H1 (cell line): ENCODE data around the gene SPHKAP.

ENCODE experiments used
- CBX5 ChIP-seq: fragments of 300-800, 300-1000 bp; sonication (generic); IDR thresholded peaks from 2 replicates; pipeline ENCODE4 v1.7.1; 2016; ENCODE audit warnings: antibody characterized with exemption, low read length, low read depth
- EP300 ChIP-seq, 2 experiments: IDR thresholded peaks; 1 replicate in 1 of 2; 2 replicates in 1 of 2; pipeline ENCODE4 v1.6.1; 2011 to 2012; ENCODE audit warnings: low read depth in 2 of 2, low read length in 2 of 2, mild to moderate bottlenecking in 2 of 2, borderline replicate concordance in 1 of 2, inconsistent platforms in 1 of 2, moderate library complexity in 1 of 2
- EZH2 ChIP-seq: fragments of 200-600 bp; sonication (generic); IDR thresholded peaks from 2 replicates; pipeline ENCODE4 v1.7.1; 2012; ENCODE audit warnings: low read depth, mild to moderate bottlenecking, moderate library complexity, low read length, inconsistent platforms; ENCODE audit not compliant: severe bottlenecking
- GTF2F1 ChIP-seq: IDR thresholded peaks from 2 replicates; pipeline ENCODE4 v1.6.1; 2012; ENCODE audit warnings: low read depth, low read length, improper control_type of control experiment, borderline replicate concordance
- JUN ChIP-seq: IDR thresholded peaks from 2 replicates; pipeline ENCODE4 v1.6.1; 2011; ENCODE audit warnings: low read depth, mild to moderate bottlenecking, improper control_type of control experiment, low read length
- KDM1A ChIP-seq: fragments of 200-600, 300-600 bp; sonication (generic); IDR thresholded peaks from 2 replicates; pipeline ENCODE4 v1.7.1; 2016; ENCODE audit warnings: mild to moderate bottlenecking, low read length, borderline replicate concordance
- PHF8 ChIP-seq: fragments of 200-600 bp; sonication (generic); conservative IDR thresholded peaks from 2 replicates; pipeline ENCODE4 v1.7.1; 2012; ENCODE audit warnings: low read depth, mild to moderate bottlenecking, inconsistent platforms, low read length, moderate library complexity
- POLR2A ChIP-seq, 2 experiments: IDR thresholded peaks; 1 replicate in 1 of 2; 2 replicates in 1 of 2; pipeline ENCODE4 v1.6.1; 2011; ENCODE audit warnings: low read depth in 2 of 2, low read length in 2 of 2, mild to moderate bottlenecking in 2 of 2; ENCODE audit errors: control extremely low read depth in 1 of 2
- SIN3A ChIP-seq, 2 experiments: IDR thresholded peaks in 1 of 2; conservative IDR thresholded peaks in 1 of 2; 2 replicates each; pipeline ENCODE4 v1.6.1; 2011 to 2012; ENCODE audit warnings: low read length in 2 of 2, improper control_type of control experiment in 1 of 2, low read depth in 1 of 2, mild to moderate bottlenecking in 1 of 2
- TAF1 ChIP-seq: IDR thresholded peaks from 2 replicates; pipeline ENCODE4 v1.6.1; 2011; ENCODE audit warnings: mild to moderate bottlenecking, low read depth, low read length
- YY1 ChIP-seq: IDR thresholded peaks from 2 replicates; pipeline ENCODE4 v1.6.1; 2011; ENCODE audit warnings: low read depth, mild to moderate bottlenecking, low read length
- TF ChIP-seq, protein P1 (sequence below), 3 experiments: IDR thresholded peaks; 1 replicate in 2 of 3; 2 replicates in 1 of 3; pipeline versions ENCODE4 v1.5.1 to v1.6.1; 2011; ENCODE audit warnings: low read length in 3 of 3, mild to moderate bottlenecking in 3 of 3, inconsistent platforms in 2 of 3, low read depth in 1 of 3, moderate library complexity in 1 of 3; ENCODE audit not compliant: insufficient read depth in 1 of 3; ENCODE audit errors: control extremely low read depth in 1 of 3
- TF ChIP-seq, protein P2 (sequence below): IDR thresholded peaks from 2 replicates; pipeline ENCODE4 v1.6.1; 2011; ENCODE audit warnings: low read length, improper control_type of control experiment

DNA sequence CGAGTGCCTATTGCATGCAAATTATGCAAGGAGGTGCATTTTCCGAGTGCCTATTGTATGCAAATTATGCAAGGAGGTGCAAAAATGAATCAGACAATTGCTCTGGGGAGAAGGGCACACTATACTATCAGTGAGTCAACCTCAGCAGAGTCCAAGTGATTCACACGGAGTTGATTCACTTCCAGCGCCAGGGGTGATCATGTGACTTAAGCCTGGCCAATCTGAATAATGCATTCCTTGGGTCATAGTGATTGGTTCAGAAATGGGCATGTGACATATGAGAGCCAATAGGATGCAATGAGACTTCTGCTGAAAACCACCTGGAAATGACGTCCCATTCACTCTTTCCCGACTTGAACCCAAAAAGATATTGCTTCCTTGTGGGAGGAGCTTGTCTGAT lies 157.9 kb downstream of the SPHKAP start:
- no peak for TF ChIP-seq KDM1A
- TF ChIP-seq SIN3A (conservative IDR thresholded peaks at IDR 0.05 in 1 of 2, IDR thresholded peaks at IDR 0.05 in 1 of 2; ENCODE audit: low read depth in 1 of 2, low read length in 2 of 2) = no peak
- no peak for TF ChIP-seq TAF1
- TF ChIP-seq, protein P1, sequence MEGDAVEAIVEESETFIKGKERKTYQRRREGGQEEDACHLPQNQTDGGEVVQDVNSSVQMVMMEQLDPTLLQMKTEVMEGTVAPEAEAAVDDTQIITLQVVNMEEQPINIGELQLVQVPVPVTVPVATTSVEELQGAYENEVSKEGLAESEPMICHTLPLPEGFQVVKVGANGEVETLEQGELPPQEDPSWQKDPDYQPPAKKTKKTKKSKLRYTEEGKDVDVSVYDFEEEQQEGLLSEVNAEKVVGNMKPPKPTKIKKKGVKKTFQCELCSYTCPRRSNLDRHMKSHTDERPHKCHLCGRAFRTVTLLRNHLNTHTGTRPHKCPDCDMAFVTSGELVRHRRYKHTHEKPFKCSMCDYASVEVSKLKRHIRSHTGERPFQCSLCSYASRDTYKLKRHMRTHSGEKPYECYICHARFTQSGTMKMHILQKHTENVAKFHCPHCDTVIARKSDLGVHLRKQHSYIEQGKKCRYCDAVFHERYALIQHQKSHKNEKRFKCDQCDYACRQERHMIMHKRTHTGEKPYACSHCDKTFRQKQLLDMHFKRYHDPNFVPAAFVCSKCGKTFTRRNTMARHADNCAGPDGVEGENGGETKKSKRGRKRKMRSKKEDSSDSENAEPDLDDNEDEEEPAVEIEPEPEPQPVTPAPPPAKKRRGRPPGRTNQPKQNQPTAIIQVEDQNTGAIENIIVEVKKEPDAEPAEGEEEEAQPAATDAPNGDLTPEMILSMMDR (IDR thresholded peaks at IDR 0.05; ENCODE audit: control extremely low read depth in 1 of 3, insufficient read depth in 1 of 3, low read depth in 1 of 3, low read length in 3 of 3) = no peak
- TF ChIP-seq PHF8 = no peak
- TF ChIP-seq, protein P2, sequence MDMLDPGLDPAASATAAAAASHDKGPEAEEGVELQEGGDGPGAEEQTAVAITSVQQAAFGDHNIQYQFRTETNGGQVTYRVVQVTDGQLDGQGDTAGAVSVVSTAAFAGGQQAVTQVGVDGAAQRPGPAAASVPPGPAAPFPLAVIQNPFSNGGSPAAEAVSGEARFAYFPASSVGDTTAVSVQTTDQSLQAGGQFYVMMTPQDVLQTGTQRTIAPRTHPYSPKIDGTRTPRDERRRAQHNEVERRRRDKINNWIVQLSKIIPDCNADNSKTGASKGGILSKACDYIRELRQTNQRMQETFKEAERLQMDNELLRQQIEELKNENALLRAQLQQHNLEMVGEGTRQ = no peak; the same call in 1 of the 2 replicates
- TF ChIP-seq CBX5 = no peak
- TF ChIP-seq GTF2F1 = no peak
- TF ChIP-seq EP300 (IDR thresholded peaks at IDR 0.05; ENCODE audit: borderline replicate concordance in 1 of 2, low read depth in 2 of 2, low read length in 2 of 2) = no peak
- no peak for TF ChIP-seq YY1
- no peak for TF ChIP-seq POLR2A (IDR thresholded peaks at IDR 0.05; ENCODE audit: control extremely low read depth in 1 of 2, low read depth in 2 of 2, low read length in 2 of 2)
- TF ChIP-seq JUN = no peak
- no peak for TF ChIP-seq EZH2
